ENCODE measurements around the gene NCOA6.

- TF ChIP-seq POLR2A (IDR thresholded peaks at IDR 0.05): no peak
- TF ChIP-seq CTCF (IDR thresholded peaks at IDR 0.05): no peak
- TF ChIP-seq EP300 (IDR thresholded peaks at IDR 0.05): no peak
These were observed 119.1 kb downstream of the NCOA6 start for GRCh38 chr20:34706302-34706875.

All from tibial nerve (tissue), 4 donors.